Esophagus squamous epithelium (tissue), 4 donors: ENCODE results near the gene PCDHGA1.

Experiments
- POLR2A ChIP-seq, 4 donors: fragments of 450-650 bp; IDR thresholded peaks; one replicate each; pipeline ENCODE4 v1.6.1; 2017; ENCODE audit warnings: antibody characterized with exemption in 4 of 4, mild to moderate bottlenecking in 4 of 4, moderate library complexity in 3 of 4
- TF ChIP-seq, protein P1 (sequence below), 6 experiments: fragments of 450-650 bp in 4 of 6; fragments of 200-600 bp in 2 of 6; sonication (generic) in 2 of 6; IDR thresholded peaks; one replicate each; pipeline ENCODE4 v1.5.1; 2016 to 2019; ENCODE audit warnings: antibody characterized with exemption in 6 of 6, mild to moderate bottlenecking in 4 of 6, moderate library complexity in 4 of 6

DNA sequence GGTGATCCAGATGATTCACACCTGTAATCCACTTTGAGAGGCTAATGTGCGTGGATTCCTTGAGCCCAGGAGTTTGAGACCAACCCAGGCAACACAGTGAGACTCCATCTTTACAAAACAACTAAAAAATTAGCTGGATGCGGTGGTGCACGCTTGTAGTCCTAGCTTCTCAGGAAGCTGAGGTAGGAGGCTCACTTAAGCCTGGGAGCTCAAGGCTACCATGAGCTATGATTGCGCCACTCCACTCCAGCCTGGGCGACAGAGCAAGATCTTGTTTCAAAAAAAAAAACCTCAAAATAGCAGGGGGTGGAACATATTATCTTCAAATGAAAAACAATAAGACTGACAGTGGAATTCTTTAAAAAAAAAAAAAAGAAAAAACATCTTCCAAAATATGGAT, 217.6 kb downstream of the PCDHGA1 start:
- TF ChIP-seq, protein P1, sequence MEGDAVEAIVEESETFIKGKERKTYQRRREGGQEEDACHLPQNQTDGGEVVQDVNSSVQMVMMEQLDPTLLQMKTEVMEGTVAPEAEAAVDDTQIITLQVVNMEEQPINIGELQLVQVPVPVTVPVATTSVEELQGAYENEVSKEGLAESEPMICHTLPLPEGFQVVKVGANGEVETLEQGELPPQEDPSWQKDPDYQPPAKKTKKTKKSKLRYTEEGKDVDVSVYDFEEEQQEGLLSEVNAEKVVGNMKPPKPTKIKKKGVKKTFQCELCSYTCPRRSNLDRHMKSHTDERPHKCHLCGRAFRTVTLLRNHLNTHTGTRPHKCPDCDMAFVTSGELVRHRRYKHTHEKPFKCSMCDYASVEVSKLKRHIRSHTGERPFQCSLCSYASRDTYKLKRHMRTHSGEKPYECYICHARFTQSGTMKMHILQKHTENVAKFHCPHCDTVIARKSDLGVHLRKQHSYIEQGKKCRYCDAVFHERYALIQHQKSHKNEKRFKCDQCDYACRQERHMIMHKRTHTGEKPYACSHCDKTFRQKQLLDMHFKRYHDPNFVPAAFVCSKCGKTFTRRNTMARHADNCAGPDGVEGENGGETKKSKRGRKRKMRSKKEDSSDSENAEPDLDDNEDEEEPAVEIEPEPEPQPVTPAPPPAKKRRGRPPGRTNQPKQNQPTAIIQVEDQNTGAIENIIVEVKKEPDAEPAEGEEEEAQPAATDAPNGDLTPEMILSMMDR (IDR thresholded peaks at IDR 0.05), result no peak
- TF ChIP-seq POLR2A (IDR thresholded peaks at IDR 0.05), result no peak
